ENCODE data around the gene CYB5R2.

The CYB5R2 gene

DNA sequence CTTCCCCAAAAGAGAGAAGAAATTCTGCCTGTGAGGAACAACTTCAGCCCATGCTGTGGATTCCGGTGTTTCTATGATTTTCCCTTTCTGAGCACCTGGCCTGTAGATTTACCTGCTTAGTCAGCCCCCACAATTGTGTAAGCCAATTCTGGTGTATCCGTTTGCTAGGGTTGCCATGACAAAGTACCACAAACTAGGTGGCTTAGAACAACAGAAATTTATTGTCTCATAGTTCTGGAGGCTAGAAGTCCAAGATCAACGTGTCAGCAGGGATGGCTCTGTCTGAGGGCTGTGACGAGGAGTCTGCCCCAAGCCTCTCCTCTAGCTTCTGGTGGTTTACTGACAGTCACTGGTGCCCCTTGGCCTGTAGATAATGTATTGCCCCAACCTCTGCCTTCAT, 15.9 kb upstream of the CYB5R2 start:
- no peak for TF ChIP-seq POLR2AphosphoS5 (IDR thresholded peaks at IDR 0.05; ENCODE audit: low read depth, low read length)
- TF ChIP-seq, protein P1, sequence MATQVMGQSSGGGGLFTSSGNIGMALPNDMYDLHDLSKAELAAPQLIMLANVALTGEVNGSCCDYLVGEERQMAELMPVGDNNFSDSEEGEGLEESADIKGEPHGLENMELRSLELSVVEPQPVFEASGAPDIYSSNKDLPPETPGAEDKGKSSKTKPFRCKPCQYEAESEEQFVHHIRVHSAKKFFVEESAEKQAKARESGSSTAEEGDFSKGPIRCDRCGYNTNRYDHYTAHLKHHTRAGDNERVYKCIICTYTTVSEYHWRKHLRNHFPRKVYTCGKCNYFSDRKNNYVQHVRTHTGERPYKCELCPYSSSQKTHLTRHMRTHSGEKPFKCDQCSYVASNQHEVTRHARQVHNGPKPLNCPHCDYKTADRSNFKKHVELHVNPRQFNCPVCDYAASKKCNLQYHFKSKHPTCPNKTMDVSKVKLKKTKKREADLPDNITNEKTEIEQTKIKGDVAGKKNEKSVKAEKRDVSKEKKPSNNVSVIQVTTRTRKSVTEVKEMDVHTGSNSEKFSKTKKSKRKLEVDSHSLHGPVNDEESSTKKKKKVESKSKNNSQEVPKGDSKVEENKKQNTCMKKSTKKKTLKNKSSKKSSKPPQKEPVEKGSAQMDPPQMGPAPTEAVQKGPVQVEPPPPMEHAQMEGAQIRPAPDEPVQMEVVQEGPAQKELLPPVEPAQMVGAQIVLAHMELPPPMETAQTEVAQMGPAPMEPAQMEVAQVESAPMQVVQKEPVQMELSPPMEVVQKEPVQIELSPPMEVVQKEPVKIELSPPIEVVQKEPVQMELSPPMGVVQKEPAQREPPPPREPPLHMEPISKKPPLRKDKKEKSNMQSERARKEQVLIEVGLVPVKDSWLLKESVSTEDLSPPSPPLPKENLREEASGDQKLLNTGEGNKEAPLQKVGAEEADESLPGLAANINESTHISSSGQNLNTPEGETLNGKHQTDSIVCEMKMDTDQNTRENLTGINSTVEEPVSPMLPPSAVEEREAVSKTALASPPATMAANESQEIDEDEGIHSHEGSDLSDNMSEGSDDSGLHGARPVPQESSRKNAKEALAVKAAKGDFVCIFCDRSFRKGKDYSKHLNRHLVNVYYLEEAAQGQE (IDR thresholded peaks at IDR 0.05; ENCODE audit: insufficient read depth in 1 of 2, low read depth in 2 of 2, low read length in 2 of 2) = no peak
- no peak for TF ChIP-seq FOXP2 (optimal IDR thresholded peaks at IDR 0.05; ENCODE audit: borderline replicate concordance, extremely low read depth, extremely low read length, insufficient read depth)
- no peak for TF ChIP-seq SIN3A (IDR thresholded peaks at IDR 0.05; ENCODE audit: borderline replicate concordance, insufficient read depth, low read length)
- no peak for TF ChIP-seq TAF1 (IDR thresholded peaks at IDR 0.05; ENCODE audit: borderline replicate concordance, insufficient read depth, low read length)

- TF ChIP-seq, protein P1 (IDR thresholded peaks at IDR 0.05; ENCODE audit: insufficient read depth in 1 of 2, low read depth in 2 of 2, low read length in 2 of 2) = no peak
- no peak for TF ChIP-seq FOXP2 (optimal IDR thresholded peaks at IDR 0.05; ENCODE audit: borderline replicate concordance, extremely low read depth, extremely low read length, insufficient read depth)
- TF ChIP-seq TAF1 (IDR thresholded peaks at IDR 0.05; ENCODE audit: borderline replicate concordance, insufficient read depth, low read length) = no peak
- no peak for TF ChIP-seq SIN3A (IDR thresholded peaks at IDR 0.05; ENCODE audit: borderline replicate concordance, insufficient read depth, low read length)
- TF ChIP-seq POLR2AphosphoS5 (IDR thresholded peaks at IDR 0.05; ENCODE audit: low read depth, low read length) = no peak
These were observed 15.0 kb upstream of the CYB5R2 start for GRCh38 chr11:7688238-7688826.

- no peak for TF ChIP-seq TAF1 (IDR thresholded peaks at IDR 0.05; ENCODE audit: borderline replicate concordance, insufficient read depth, low read length)
- TF ChIP-seq FOXP2 (optimal IDR thresholded peaks at IDR 0.05; ENCODE audit: borderline replicate concordance, extremely low read depth, extremely low read length, insufficient read depth) = no peak
- TF ChIP-seq, protein P1 (IDR thresholded peaks at IDR 0.05; ENCODE audit: insufficient read depth in 1 of 2, low read depth in 2 of 2, low read length in 2 of 2) = no peak
- no peak for TF ChIP-seq SIN3A (IDR thresholded peaks at IDR 0.05; ENCODE audit: borderline replicate concordance, insufficient read depth, low read length)
- TF ChIP-seq POLR2AphosphoS5 (IDR thresholded peaks at IDR 0.05; ENCODE audit: low read depth, low read length) = no peak
These were observed 14.1 kb upstream of the CYB5R2 start for GRCh38 chr11:7687386-7687785.

DNA sequence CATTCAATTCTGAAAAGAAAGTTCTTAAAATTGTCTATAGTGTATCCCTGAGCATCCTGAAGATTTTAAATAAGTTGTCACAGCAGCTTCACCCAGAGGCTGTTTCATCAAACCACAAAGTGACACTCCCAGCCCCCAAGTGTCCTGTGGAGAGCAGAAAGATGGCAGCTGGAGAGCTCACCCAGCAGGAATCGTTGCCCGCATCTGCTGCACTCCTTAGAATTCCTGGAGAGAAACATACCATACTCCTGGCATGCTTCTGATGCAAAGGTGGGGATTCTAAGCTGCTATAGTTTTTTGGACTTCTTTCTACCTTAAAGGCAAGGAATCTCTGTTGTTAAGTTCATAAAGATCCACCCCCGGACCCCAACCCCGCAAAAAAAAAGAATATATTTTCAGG, 13.5 kb upstream of the CYB5R2 start:
- no peak for TF ChIP-seq TAF1 (IDR thresholded peaks at IDR 0.05; ENCODE audit: borderline replicate concordance, insufficient read depth, low read length)
- TF ChIP-seq POLR2AphosphoS5 (IDR thresholded peaks at IDR 0.05; ENCODE audit: low read depth, low read length) = no peak
- TF ChIP-seq FOXP2 (optimal IDR thresholded peaks at IDR 0.05; ENCODE audit: borderline replicate concordance, extremely low read depth, extremely low read length, insufficient read depth) = no peak
- TF ChIP-seq, protein P1 (IDR thresholded peaks at IDR 0.05; ENCODE audit: insufficient read depth in 1 of 2, low read depth in 2 of 2, low read length in 2 of 2) = no peak
- no peak for TF ChIP-seq SIN3A (IDR thresholded peaks at IDR 0.05; ENCODE audit: borderline replicate concordance, insufficient read depth, low read length)
